Inflammatory macrophage treated with lipopolysaccharide for 1 hour (primary cell): ENCODE measurements around the gene PKNOX2.

ENCODE experiments used
- DNase-seq, 2 donors: peaks; one replicate each; pipeline ENCODE4 v3.0.0-alpha.2; 2020 to 2022

PKNOX2 gene

GRCh38 chr11:125317416-125317815 lies 152.9 kb downstream of the PKNOX2 start:
- no peak for DNase-seq

DNA sequence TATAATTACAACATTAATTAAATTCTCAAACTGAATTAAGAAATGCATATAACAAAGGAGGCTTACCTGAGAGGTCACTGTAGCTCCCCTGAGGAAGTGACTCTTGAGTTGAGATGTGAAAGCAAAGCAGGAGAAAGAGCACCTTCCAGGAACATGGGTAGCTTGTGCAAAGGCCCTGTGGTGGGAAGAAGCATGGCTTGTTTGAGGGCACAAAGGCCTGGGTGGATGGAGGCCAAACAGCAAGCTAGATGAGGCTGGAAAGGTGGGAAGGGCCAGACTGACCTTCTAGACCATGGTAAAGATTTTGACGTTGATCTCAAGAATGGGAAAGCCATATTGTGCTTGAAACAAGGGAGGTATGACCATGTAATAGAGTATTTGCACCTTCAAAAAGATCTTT lies 155.1 kb downstream of the PKNOX2 start:
- DNase-seq, result no peak

DNA sequence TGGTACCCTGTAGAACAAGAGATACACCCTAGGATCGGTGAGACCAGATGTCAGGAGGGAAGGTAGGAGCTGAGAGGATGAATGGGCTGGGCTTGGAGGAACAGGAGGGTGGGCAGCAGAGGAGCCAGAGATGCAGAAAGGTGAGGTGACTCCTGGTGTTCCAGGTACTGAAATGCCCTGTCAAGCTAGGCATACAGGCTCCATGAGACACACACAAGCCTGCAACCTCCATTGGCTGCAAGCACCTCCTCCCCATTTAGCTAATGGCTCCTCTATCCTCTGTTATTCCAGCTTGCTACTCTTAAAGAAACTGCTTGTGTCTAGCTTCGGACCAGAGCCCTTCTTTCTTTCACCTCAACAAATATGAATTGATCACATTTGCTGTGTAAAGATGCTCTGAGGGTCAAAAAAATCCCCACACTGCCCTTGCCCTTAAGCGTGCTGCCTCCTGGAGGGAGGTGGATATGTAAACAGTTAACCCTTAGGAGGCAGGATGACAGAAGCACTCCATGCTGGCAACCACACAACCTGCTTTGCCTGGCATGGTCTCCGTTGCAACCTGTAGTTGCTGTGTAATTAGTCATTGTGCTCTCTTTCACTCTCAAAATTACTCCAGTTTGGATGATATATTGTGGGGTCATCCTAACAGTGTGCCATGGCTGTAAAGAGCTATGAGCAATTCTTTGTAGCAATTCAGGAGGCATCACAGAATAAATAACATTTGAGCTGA lies 156.0 kb downstream of the PKNOX2 start:
- no peak for DNase-seq

GRCh38 chr11:125322289-125322688 lies 157.7 kb downstream of the PKNOX2 start:
- DNase-seq, result no peak

DNA sequence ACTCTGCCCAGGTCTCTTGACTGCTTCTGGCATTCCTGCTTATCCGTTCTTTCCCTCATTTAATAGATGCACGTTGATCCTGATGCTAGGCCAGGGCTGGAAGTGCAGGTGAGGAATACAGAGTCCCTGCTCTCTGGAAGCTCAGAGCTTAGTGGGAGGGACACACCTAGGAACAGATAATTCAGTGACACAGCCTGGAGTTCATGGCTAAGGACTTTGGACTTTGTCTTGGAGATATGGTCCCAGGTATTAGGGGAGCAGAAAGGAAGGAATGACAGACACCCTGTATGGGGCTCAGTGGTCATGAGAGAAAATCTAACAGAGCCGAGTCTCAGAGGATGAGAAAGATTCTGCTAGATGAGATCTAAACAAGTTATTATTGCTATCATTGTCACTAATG lies 160.6 kb downstream of the PKNOX2 start:
- DNase-seq, result no peak

GRCh38 chr11:125326126-125326525 lies 161.6 kb downstream of the PKNOX2 start:
- DNase-seq, result no peak

- DNase-seq, result no peak
These were observed 163.1 kb downstream of the PKNOX2 start for GRCh38 chr11:125327518-125328224.

- DNase-seq, result no peak
These were observed 163.7 kb downstream of the PKNOX2 start for GRCh38 chr11:125328225-125328580.

DNA sequence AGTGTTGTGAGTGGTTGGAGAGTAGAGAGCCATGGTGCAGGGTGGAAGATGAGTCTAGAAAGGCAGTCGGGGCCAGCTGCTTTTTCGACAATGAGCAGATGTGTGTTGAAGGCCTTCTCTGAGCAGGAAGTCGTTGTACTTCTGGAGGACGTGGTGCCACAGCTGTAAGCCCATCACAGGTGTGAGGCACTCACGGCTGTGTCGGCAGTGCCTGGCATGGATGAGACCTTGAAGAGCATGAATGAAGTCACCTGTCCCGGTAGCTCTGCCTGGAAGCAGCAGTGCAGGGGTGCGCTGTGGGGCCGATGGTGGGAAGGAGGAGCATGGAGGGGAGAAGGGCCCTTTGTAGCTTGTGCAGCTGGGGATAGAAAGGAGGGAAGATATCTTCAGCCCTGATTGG lies 165.2 kb downstream of the PKNOX2 start:
- DNase-seq, result no peak

DNA sequence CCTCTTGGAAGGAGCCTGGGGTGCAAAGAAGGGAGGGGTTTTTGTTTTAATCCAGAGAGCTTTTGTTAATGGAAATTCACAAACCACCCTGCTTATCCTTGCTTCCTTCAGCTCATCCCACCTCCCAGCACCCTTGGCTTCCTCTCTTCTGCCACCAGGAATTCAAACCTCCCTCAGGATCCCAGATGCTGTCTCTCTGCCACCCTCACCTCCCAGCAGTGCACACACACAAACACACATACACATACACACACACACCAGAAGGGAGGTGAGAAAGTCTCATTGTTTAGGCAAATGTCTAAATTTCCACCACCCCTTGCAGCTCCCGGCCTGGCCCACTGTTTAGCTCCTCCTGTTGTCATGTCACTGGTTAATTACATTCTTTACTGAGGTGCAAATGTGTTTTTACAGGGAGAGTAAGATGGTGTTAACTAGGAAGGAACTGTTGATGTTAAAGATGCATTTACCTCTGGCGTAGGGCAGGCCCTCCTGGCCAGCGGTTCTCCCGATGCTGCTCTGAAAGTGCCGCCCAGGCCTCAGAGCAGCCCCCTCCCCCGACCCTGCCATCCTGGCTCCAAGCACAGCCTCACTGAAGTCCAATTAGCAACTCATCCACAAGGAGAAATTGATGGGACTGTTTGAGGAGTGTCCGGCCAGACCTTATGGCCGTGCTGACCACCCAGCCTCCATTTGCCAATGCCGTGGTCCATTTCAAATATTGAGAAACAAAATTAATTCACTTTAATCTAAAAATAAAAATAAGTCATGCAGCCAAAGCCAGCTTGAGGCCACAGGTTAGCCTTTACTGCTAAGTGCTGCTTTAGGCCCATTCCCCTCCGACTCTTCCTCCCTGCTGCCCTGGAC lies 166.1 kb downstream of the PKNOX2 start:
- DNase-seq, result no peak

DNA sequence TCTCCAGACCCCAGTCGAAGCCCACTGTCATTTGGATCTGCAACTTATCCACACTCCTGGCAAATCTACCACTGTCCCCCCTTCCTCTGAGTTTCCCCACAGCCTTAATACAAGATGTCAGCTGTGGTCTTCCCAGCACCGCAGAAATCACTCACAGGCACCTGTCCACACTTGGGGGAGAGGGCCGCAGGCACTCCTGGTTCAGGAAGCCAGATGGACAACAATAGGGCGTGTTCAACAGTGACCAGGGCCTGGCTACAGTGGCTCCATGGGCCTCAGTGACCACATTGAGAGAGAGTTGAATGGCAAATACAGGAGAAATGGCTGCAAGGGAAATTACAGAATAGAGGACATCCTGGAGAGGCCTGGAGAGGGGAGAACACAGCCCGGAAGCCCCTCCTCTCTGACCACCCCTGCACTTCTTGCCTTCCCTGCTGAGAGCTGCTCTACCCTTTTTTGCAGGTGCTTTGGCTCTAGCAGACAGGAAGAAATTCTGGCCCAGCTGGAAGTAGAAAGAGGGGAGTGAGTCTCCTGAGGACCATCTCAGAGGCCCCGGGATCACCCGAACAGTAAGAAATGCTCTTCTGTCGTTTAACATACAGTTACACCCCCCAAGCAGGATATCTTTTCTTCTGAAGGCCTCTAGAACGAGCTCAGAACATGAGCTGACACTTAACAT lies 166.9 kb downstream of the PKNOX2 start:
- no peak for DNase-seq

DNA sequence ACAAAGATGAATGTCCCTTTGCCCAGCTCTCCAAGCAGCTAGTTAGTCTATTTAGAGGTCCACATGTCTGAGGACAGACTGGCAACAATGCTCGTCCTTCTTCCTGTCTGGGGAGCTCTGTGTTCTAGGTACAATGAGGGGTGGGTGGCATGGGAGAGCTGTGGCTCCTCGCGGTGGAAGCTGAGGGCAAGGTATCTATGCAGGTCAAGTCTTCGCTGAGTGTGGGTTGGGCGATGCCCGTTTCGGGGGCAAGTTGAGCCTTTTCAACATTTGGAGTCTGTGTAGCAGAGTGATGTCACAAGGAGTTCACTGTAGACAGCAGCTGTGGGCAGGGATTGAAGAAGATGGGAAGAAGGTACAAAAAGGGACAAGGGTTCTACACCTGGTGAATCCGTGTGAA lies 168.3 kb downstream of the PKNOX2 start:
- no peak for DNase-seq

- DNase-seq, result no peak
These were observed 169.0 kb downstream of the PKNOX2 start for GRCh38 chr11:125333354-125334073.

- no peak for DNase-seq
These were observed 170.6 kb downstream of the PKNOX2 start for GRCh38 chr11:125335106-125335505.

GRCh38 chr11:125337836-125338834 lies 173.6 kb downstream of the PKNOX2 start:
- DNase-seq, result no peak

DNA sequence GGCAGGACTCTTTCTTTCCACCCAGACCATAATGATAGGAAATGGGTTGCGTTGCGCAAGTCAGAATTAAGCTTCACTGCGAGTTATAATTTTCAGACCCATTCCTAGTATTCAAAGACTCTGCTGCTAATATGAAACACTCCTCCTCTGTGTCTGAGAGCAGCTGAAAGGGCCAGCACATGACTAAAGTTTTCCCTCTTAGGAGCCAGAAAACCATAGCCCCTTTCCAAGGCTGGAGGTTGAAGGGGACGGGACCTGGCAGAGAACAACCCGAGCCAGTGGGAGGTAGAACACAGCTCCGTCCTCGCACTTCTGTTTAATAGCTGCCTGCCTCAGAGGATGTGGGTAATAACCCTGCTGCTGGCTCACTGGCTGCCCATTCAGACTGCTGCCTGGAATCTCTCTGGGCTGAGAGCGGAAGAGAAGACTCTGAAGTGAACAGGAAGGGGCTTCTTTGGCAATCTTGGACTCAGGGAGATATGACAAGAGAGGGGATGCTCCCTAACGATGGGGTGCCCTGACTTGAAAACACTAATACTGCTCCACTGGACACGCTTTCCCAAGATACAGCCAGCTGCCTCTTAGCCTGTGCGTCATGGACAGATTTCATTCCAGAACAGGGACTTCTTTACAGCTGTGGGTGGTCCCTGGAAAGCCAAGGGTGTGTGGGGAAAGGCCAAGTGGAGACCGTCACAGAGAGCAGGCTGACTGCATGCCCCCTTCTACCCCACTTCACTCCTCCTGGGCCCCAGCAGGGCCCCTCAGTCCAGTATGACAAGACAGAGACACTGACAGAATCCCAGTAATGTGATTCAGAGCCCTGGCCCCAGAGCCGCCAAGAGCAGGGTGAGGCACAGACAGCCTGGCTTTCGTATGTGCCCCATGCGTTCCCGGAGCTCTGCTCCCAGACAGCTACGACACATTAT lies 174.6 kb downstream of the PKNOX2 start:
- no peak for DNase-seq

DNA sequence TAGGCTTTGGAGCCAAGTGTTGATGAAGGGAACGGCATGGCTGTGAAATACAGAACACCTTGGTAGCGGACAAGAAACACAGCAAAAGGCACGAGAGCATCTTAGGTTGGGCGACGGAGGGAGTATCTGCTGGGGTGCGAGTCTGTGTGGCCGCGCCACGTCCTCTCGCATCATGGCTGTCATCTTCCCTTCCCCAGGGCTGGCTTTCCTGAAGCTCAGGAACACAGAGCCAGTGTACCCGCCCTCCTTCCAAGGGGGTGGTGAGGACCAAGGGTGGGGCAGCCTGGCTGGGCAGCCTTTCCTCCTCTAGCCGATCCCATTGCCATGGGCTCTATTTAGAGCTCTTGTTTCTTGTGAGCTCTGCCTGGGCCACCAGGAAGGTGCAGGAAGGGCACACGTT lies 177.1 kb downstream of the PKNOX2 start:
- no peak for DNase-seq

DNA sequence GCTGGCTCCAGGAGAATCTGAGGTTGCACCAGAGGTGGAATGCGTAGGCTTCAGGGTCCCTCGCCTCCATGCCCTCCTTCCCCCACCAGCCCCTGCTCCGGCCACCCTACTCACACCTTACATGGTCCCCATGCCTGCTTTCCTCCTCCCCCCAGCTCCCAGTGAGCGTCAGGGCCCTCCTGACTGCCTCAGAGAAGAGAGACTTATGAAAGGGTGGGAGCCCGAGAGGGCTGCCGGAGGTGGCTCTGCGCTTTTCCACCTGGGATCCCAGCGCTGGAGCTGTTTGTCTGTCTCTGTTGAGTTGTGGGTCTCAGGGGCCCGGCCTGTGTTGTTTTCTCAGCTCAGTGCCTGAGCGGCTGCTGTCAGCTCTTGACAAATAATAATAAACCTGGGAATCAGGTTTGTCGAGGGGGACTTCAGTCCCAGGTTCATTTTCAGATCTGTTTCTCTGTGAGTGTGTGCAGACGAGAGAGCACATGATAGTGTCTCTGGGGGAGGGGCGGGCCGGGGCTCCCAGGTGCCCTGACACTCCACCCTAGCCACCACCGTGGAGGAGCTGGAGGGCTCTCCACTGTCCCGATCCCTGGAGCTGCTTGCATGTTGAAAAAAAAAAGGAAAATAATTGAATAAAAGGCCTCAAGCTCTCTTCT lies 177.9 kb downstream of the PKNOX2 start:
- no peak for DNase-seq

DNA sequence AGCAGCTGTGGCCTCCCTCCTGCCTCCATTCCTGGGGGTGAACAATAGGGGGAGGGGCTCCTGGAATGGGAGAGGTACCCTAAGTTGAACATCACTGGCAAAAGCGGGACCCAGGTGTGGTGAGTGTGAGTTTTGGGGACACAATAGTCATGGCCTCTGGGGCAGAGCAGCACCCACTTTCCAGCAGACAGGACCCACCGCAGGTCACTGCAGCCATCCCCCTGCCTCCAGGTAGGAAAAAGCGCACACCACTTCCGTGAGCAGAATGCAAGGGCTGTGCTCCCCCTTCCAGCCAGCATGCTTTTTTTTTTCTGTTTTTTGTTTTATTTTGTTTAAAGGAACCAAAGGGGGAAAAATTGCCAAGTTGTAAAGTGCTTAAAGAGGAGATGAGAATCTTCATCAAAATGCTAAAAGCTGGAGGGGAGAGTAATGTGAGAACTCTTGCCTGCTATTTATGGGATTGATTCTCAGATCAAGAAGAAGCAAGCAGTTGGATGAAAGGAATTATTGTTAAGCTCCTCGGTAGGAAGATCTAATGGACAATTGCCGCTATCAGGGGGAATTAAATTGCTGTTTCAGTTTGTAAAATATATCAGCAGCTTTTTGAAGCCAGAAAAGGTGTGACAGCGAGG lies 178.7 kb downstream of the PKNOX2 start:
- no peak for DNase-seq
